HL-60 (cell line): ENCODE results near the gene PCBP4.

Source experiments
- GABPA ChIP-seq: IDR thresholded peaks from 2 replicates; pipeline ENCODE4 v1.6.1; 2012; ENCODE audit warnings: low read depth
- POLR2AphosphoS5 ChIP-seq: IDR thresholded peaks from 2 replicates; pipeline ENCODE4 v1.6.1; 2012; ENCODE audit warnings: low read depth
- TF ChIP-seq, protein P1 (sequence below): IDR thresholded peaks from one replicate; pipeline ENCODE4 v1.5.1; 2011; ENCODE audit warnings: low read length, control low read depth, inconsistent platforms; ENCODE audit not compliant: insufficient read depth
- TF ChIP-seq, protein P2 (sequence below): IDR thresholded peaks from 2 replicates; pipeline ENCODE4 v1.6.1; 2012; ENCODE audit warnings: low read depth; ENCODE audit not compliant: insufficient replicate concordance

DNA sequence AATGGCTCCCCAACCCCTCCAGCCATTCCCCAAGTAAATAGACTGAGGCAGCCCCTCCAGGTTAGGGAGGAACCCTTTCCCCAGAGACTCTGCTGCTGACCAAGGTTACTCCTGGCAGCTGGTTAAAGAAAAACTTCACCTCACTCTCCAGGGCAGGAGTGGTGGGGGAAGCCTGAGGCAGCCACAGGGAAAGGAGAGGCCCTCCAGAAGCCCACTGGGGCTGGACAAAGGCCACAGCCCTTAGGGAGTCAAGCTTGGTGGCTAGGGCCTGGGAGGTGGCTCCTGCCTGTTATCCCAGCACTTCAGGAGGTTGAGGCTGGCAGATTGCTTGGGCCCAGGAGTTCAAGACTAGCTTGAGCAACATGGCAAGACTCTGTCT lies 17.0 kb upstream of the PCBP4 start:
- TF ChIP-seq, protein P1, sequence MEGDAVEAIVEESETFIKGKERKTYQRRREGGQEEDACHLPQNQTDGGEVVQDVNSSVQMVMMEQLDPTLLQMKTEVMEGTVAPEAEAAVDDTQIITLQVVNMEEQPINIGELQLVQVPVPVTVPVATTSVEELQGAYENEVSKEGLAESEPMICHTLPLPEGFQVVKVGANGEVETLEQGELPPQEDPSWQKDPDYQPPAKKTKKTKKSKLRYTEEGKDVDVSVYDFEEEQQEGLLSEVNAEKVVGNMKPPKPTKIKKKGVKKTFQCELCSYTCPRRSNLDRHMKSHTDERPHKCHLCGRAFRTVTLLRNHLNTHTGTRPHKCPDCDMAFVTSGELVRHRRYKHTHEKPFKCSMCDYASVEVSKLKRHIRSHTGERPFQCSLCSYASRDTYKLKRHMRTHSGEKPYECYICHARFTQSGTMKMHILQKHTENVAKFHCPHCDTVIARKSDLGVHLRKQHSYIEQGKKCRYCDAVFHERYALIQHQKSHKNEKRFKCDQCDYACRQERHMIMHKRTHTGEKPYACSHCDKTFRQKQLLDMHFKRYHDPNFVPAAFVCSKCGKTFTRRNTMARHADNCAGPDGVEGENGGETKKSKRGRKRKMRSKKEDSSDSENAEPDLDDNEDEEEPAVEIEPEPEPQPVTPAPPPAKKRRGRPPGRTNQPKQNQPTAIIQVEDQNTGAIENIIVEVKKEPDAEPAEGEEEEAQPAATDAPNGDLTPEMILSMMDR, result no peak
- TF ChIP-seq, protein P2, sequence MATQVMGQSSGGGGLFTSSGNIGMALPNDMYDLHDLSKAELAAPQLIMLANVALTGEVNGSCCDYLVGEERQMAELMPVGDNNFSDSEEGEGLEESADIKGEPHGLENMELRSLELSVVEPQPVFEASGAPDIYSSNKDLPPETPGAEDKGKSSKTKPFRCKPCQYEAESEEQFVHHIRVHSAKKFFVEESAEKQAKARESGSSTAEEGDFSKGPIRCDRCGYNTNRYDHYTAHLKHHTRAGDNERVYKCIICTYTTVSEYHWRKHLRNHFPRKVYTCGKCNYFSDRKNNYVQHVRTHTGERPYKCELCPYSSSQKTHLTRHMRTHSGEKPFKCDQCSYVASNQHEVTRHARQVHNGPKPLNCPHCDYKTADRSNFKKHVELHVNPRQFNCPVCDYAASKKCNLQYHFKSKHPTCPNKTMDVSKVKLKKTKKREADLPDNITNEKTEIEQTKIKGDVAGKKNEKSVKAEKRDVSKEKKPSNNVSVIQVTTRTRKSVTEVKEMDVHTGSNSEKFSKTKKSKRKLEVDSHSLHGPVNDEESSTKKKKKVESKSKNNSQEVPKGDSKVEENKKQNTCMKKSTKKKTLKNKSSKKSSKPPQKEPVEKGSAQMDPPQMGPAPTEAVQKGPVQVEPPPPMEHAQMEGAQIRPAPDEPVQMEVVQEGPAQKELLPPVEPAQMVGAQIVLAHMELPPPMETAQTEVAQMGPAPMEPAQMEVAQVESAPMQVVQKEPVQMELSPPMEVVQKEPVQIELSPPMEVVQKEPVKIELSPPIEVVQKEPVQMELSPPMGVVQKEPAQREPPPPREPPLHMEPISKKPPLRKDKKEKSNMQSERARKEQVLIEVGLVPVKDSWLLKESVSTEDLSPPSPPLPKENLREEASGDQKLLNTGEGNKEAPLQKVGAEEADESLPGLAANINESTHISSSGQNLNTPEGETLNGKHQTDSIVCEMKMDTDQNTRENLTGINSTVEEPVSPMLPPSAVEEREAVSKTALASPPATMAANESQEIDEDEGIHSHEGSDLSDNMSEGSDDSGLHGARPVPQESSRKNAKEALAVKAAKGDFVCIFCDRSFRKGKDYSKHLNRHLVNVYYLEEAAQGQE, result no peak
- no peak for TF ChIP-seq GABPA
- TF ChIP-seq POLR2AphosphoS5, result no peak
